Tibial artery (tissue), 4 donors: ENCODE results near the gene ACTR8.

Source experiments
- DNase-seq, 2 donors: peaks; one replicate each; pipeline ENCODE4 v3.0.0-alpha.2; 2019
- H3K27ac ChIP-seq, 2 donors: fragments of 200-600 bp; sonication (generic) in 1 of 2; 1 replicate in 1 of 2; 2 replicates in 1 of 2; pipeline ENCODE4 v1.5.1; 2018 to 2019; ENCODE audit warnings: mild to moderate bottlenecking in 1 of 2
- H3K27me3 ChIP-seq, 2 donors: fragments of 200-600 bp; sonication (generic) in 1 of 2; one replicate each; pipeline versions ENCODE4 v1.5.1 to v1.6.0; 2016 to 2019
- H3K36me3 ChIP-seq, 3 donors: fragments of 200-600 bp; sonication (generic) in 2 of 3; one replicate each; pipeline ENCODE4 v1.5.1; 2016 to 2019; ENCODE audit warnings: mild to moderate bottlenecking in 2 of 3
- H3K4me1 ChIP-seq, 4 donors: fragments of 200-600 bp; sonication (generic) in 2 of 4; 1 replicate in 3 of 4; 2 replicates in 1 of 4; pipeline ENCODE4 v1.5.1; 2016 to 2019
- H3K4me3 ChIP-seq, 2 donors: fragments of 200-600 bp; sonication (generic) in 1 of 2; 1 replicate in 1 of 2; 2 replicates in 1 of 2; pipeline ENCODE4 v1.5.1; 2018 to 2019; ENCODE audit warnings: mild to moderate bottlenecking in 2 of 2
- H3K9me3 ChIP-seq, 3 donors: fragments of 200-600 bp; sonication (generic) in 1 of 3; one replicate each; pipeline ENCODE4 v1.5.1; 2016 to 2019
- CTCF ChIP-seq, 2 experiments: fragments of 200-600 bp in 1 of 2; fragments of 450-650 bp in 1 of 2; IDR thresholded peaks; one replicate each; pipeline ENCODE4 v1.5.1; 2017 to 2019; ENCODE audit warnings: antibody characterized with exemption in 2 of 2, mild to moderate bottlenecking in 1 of 2, moderate library complexity in 1 of 2
- intact Hi-C: fragments of 100-400 bp; cut with DNase I; formaldehyde crosslinking; loops from one replicate; pipeline ENCODE4 v1.15.0; 2023; ENCODE audit warnings: low total_unique reads

The ACTR8 gene

GRCh38 chr3:53841296-53841695 lies 40.7 kb downstream of the ACTR8 start:
- Histone ChIP-seq H3K27me3 (no peaks in the 10 kb centered on the region), H3K9me3 (no peaks in the 10 kb centered on the region), H3K4me1 (peaks cover 0 to 29% (median 1%) of the 10 kb centered on the region in 4 donors), H3K36me3 (peaks cover 0 to 13% (median 0%) of the 10 kb centered on the region in 3 donors), H3K27ac (no peak overlapping the region), H3K4me3 (no peak overlapping the region)
- TF ChIP-seq CTCF (IDR thresholded peaks at IDR 0.05): no peak
- DNase-seq: no peak
- intact Hi-C loops: no loop called here

- DNase-seq: peak in 1 of 2 donors; percentile 54
- no peaks in the 10 kb centered on the region for H3K27me3 ChIP-seq
- H3K36me3 ChIP-seq: peaks cover 0 to 13% (median 0%) of the 10 kb centered on the region in 3 donors
- H3K4me1 ChIP-seq: no peaks in the 10 kb centered on the region
- no peaks in the 10 kb centered on the region for H3K9me3 ChIP-seq
- H3K4me3 ChIP-seq: no peak overlapping the region
- TF ChIP-seq CTCF (IDR thresholded peaks at IDR 0.05): no peak
- intact Hi-C loops: no loop called here
- no peak overlapping the region for H3K27ac ChIP-seq
Measured at GRCh38 chr3:53837331-53837730, 44.6 kb downstream of the ACTR8 start.

- H3K27me3 ChIP-seq: no peaks in the 10 kb centered on the region
- peaks cover 0 to 13% (median 0%) of the 10 kb centered on the region in 3 donors for H3K36me3 ChIP-seq
Measured at GRCh38 chr3:53836084-53836872, 45.7 kb downstream of the ACTR8 start.

GRCh38 chr3:53835257-53835656 lies 46.7 kb downstream of the ACTR8 start:
- TF ChIP-seq CTCF (IDR thresholded peaks at IDR 0.05): no peak
- intact Hi-C loops: no loop called here
- Histone ChIP-seq H3K27ac (no peak overlapping the region), H3K27me3 (no peaks in the 10 kb centered on the region), H3K36me3 (peaks cover 0 to 13% (median 0%) of the 10 kb centered on the region in 3 donors), H3K4me3 (no peak overlapping the region), H3K9me3 (no peaks in the 10 kb centered on the region), H3K4me1 (no peaks in the 10 kb centered on the region)
- DNase-seq: peak in 1 of 2 donors; percentile 19

More at GRCh38 chr3:53836084-53836872, 45.7 kb downstream of the ACTR8 start:
- peak in 1 of 2 donors; percentile 53 for DNase-seq
- no peaks in the 10 kb centered on the region for H3K4me1 ChIP-seq
- H3K4me3 ChIP-seq: no peak overlapping the region
- intact Hi-C loops: no loop called here
- no peak for TF ChIP-seq CTCF (IDR thresholded peaks at IDR 0.05)
- H3K9me3 ChIP-seq: no peaks in the 10 kb centered on the region
- H3K27ac ChIP-seq: no peak overlapping the region

GRCh38 chr3:53834429-53835095 lies 47.4 kb downstream of the ACTR8 start:
- no peak overlapping the region for H3K4me3 ChIP-seq
- no peak overlapping the region for H3K27ac ChIP-seq
- H3K9me3 ChIP-seq: no peaks in the 10 kb centered on the region
- peaks cover 0 to 13% (median 0%) of the 10 kb centered on the region in 3 donors for H3K36me3 ChIP-seq
- TF ChIP-seq CTCF (IDR thresholded peaks at IDR 0.05): no peak
- H3K4me1 ChIP-seq: no peaks in the 10 kb centered on the region
- H3K27me3 ChIP-seq: no peaks in the 10 kb centered on the region
- intact Hi-C loops: no loop called here
- DNase-seq: peak in 1 of 2 donors; percentile 11
